OCI-LY3 (cell line): Measurements from ENCODE around the gene CARS1.

Experiments
- H2AFZ ChIP-seq: fragments of 200-600, 300-600 bp; shearing (Covaris generic); 2 replicates; pipeline ENCODE4 v1.6.0; 2014; ENCODE audit warnings: antibody characterized with exemption, low read depth, low read length
- H3K27ac ChIP-seq: fragments of 200-600, 300-600 bp; sonication (generic); 2 replicates; pipeline ENCODE4 v1.5.1; 2014; ENCODE audit warnings: mild to moderate bottlenecking, low read length, moderate library complexity, mixed read lengths
- H3K27me3 ChIP-seq: fragments of 200-600, 300-600 bp; sonication (generic); 2 replicates; pipeline ENCODE4 v1.6.1; 2014; ENCODE audit warnings: low read depth, low read length, mixed read lengths
- H3K36me3 ChIP-seq: fragments of 200-600, 300-600 bp; sonication (generic); replicated peaks from 2 replicates; pipeline ENCODE3; 2014; ENCODE audit warnings: low read depth, low read length, mixed read lengths
- H3K4me1 ChIP-seq: fragments of 300-600, 200-600 bp; sonication (generic); 2 replicates; pipeline ENCODE4 v1.6.1; 2014; ENCODE audit warnings: low read length, mixed read lengths
- H3K4me2 ChIP-seq: fragments of 200-600, 300-600 bp; sonication (generic); 2 replicates; pipeline ENCODE4 v1.6.1; 2014; ENCODE audit warnings: low read length, mixed read lengths
- H3K4me3 ChIP-seq: fragments of 300-600, 200-600 bp; sonication (generic); 2 replicates; pipeline ENCODE4 v1.5.1; 2014; ENCODE audit warnings: antibody characterized with exemption, mild to moderate bottlenecking, low read length, moderate library complexity
- H3K79me2 ChIP-seq: fragments of 300-600, 200-600 bp; shearing (Covaris generic); 2 replicates; pipeline ENCODE4 v1.6.1; 2014; ENCODE audit warnings: mild to moderate bottlenecking, low read length, mixed read lengths
- H3K9ac ChIP-seq: fragments of 300-600, 200-600 bp; shearing (Covaris generic); 2 replicates; pipeline ENCODE4 v1.6.0; 2014; ENCODE audit warnings: mild to moderate bottlenecking, low read length, moderate library complexity
- H3K9me3 ChIP-seq: fragments of 200-600, 300-600 bp; shearing (Covaris generic); 2 replicates; pipeline ENCODE4 v1.6.1; 2014; ENCODE audit warnings: low read length, mixed read lengths; ENCODE audit not compliant: insufficient read depth
- H4K20me1 ChIP-seq: fragments of 200-600, 300-600 bp; sonication (generic); 2 replicates; pipeline ENCODE4 v1.6.1; 2016; ENCODE audit warnings: low read length, mixed read lengths; ENCODE audit not compliant: insufficient read depth
- CTCF ChIP-seq: fragments of 200-600, 300-600 bp; sonication (generic); IDR thresholded peaks from 2 replicates; pipeline ENCODE4 v1.5.1; 2014; ENCODE audit warnings: antibody characterized with exemption, low read length, low read depth
- EZH2phosphoT487 ChIP-seq: fragments of 200-600 bp; shearing (Covaris generic); IDR thresholded peaks from 2 replicates; pipeline ENCODE4 v1.6.1; 2018; ENCODE audit warnings: antibody characterized with exemption, mixed run types, low read depth

Gene CARS1

GRCh38 chr11:3022982-3023381 lies 34.2 kb downstream of the CARS1 start:
- H4K20me1 ChIP-seq, result no peaks in the 10 kb centered on the region
- peak overlapping the region; percentile 90 for H3K4me2 ChIP-seq
- H3K4me3 ChIP-seq, result peak overlapping the region; percentile 50; the same call in 1 of the 2 replicates
- H3K36me3 ChIP-seq, result peaks cover 40% of the 10 kb centered on the region
- H3K79me2 ChIP-seq, result 0 out of 2 replicates have a peak, but pooled peaks cover 3% of the 10 kb centered on the region
- peak overlapping the region; percentile 72 for H3K27ac ChIP-seq
- peak overlapping the region; percentile 49; the same call in 1 of the 2 replicates for H3K9ac ChIP-seq
- H2AFZ ChIP-seq, result peak overlapping the region; percentile 30; the same call in 1 of the 2 replicates
- H3K9me3 ChIP-seq, result no peaks in the 10 kb centered on the region
- TF ChIP-seq EZH2phosphoT487, result no peak
- no peak for TF ChIP-seq CTCF
- no peaks in the 10 kb centered on the region for H3K27me3 ChIP-seq
- H3K4me1 ChIP-seq, result peaks cover 20% of the 10 kb centered on the region

GRCh38 chr11:3022300-3022967 lies 34.8 kb downstream of the CARS1 start:
- H3K27me3 ChIP-seq, result no peaks in the 10 kb centered on the region
- H3K4me1 ChIP-seq, result peaks cover 20% of the 10 kb centered on the region
- H3K36me3 ChIP-seq, result peaks cover 44% of the 10 kb centered on the region
- H4K20me1 ChIP-seq, result no peaks in the 10 kb centered on the region
- peak overlapping the region; percentile 50; the same call in 1 of the 2 replicates for H3K4me3 ChIP-seq
- peak overlapping the region; percentile 90 for H3K4me2 ChIP-seq
- peak overlapping the region; percentile 49 for H3K9ac ChIP-seq
- 0 out of 2 replicates have a peak, but pooled peaks cover 3% of the 10 kb centered on the region for H3K79me2 ChIP-seq
- peak overlapping the region; percentile 30; the same call in 1 of the 2 replicates for H2AFZ ChIP-seq
- TF ChIP-seq EZH2phosphoT487, result no peak
- H3K27ac ChIP-seq, result peak overlapping the region; percentile 72
- H3K9me3 ChIP-seq, result no peaks in the 10 kb centered on the region

GRCh38 chr11:3021125-3021524 lies 36.1 kb downstream of the CARS1 start:
- Histone ChIP-seq H3K9me3 (no peaks in the 10 kb centered on the region), H3K27ac (no peak overlapping the region), H3K79me2 (0 out of 2 replicates have a peak, but pooled peaks cover 3% of the 10 kb centered on the region), H3K9ac (no peak overlapping the region), H2AFZ (no peak overlapping the region), H3K4me3 (no peak overlapping the region), H3K4me2 (no peak overlapping the region), H4K20me1 (no peaks in the 10 kb centered on the region), H3K4me1 (peaks cover 20% of the 10 kb centered on the region), H3K27me3 (no peaks in the 10 kb centered on the region), H3K36me3 (peaks cover 40% of the 10 kb centered on the region)
- peak; percentile 52 for TF ChIP-seq CTCF
- TF ChIP-seq EZH2phosphoT487, result no peak

GRCh38 chr11:3020011-3020410 lies 37.2 kb downstream of the CARS1 start:
- Histone ChIP-seq H3K27ac (no peak overlapping the region), H3K4me3 (no peak overlapping the region), H3K4me1 (peaks cover 20% of the 10 kb centered on the region), H3K9ac (no peak overlapping the region), H3K9me3 (no peaks in the 10 kb centered on the region), H3K27me3 (no peaks in the 10 kb centered on the region), H4K20me1 (no peaks in the 10 kb centered on the region), H3K4me2 (no peak overlapping the region), H3K36me3 (peaks cover 42% of the 10 kb centered on the region), H2AFZ (no peak overlapping the region), H3K79me2 (0 out of 2 replicates have a peak, but pooled peaks cover 3% of the 10 kb centered on the region)
- TF ChIP-seq EZH2phosphoT487, result no peak

- peaks cover 43% of the 10 kb centered on the region for H3K36me3 ChIP-seq
- peaks cover 23% of the 10 kb centered on the region for H3K4me1 ChIP-seq
- no peak for TF ChIP-seq CTCF
- TF ChIP-seq EZH2phosphoT487, result no peak
These were observed 38.6 kb downstream of the CARS1 start for GRCh38 chr11:3018596-3018995.

More at GRCh38 chr11:3018596-3018995, 38.6 kb downstream of the CARS1 start:
- Histone ChIP-seq H3K9me3 (no peaks in the 10 kb centered on the region), H3K4me2 (no peak overlapping the region), H3K27me3 (no peaks in the 10 kb centered on the region), H2AFZ (no peak overlapping the region), H3K79me2 (0 out of 2 replicates have a peak, but pooled peaks cover 3% of the 10 kb centered on the region), H4K20me1 (no peaks in the 10 kb centered on the region), H3K9ac (no peak overlapping the region), H3K27ac (no peak overlapping the region), H3K4me3 (no peak overlapping the region)
